ENCODE results near the gene CASP8. TPM values are rescaled to one million over a fixed set of nuclear protein-coding genes. Genes with fewer than 3 reads are reported as not detected.

Gene CASP8
- total RNA-seq: 39.5 TPM
- long read RNA-seq, partial matches to known transcripts: 0 of 60 reads
- long read RNA-seq, other reads (novel, unspliced or antisense): 53 of 60 reads

DNA sequence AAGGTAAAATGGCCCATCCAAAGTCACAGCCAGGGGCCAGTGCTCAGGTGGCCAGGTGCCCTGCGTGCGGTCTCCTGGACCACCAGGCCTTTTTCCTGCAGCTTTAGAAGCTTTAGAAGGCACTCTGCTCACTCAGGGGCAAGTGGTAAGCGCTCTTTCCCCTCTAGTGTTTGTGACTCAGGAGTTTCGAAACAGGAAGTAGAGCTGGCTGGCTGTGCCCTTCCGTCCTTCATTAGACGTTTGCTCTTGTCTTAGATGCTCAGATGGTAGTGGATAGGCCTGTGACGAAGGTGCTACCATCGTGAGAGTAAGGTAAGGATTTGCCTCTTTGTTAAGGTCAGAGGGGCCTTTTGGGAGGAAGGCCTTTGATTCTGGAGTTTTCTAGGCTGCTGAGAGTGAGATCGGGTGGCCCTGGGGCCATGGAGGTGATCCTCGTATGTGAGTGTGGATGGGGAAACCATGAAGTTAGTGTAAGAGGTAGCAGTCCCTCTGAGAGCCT, at the start of gene CASP8:
Gene CASP8 (plus strand): TSS at position 235 of the 499 bp plus-strand sequence. CDS start 5,951 bp downstream, outside the sequence.
- TF ChIP-seq CTCF (IDR thresholded peaks at IDR 0.05): no peak
- no peaks in the 10 kb centered on the region for H3K27me3 ChIP-seq
- intact Hi-C loops (cut with DNase I): no loop called here
- H3K36me3 ChIP-seq: no peaks in the 10 kb centered on the region
- H3K27ac ChIP-seq: peak within 1 kb of the TSS; percentile 97
- ATAC-seq (peak; percentile 73), DNase-seq (no peak)
- H3K4me3 ChIP-seq: peak within 1 kb of the TSS; percentile 60
- H3K9me3 ChIP-seq: no peaks in the 10 kb centered on the region
- H3K4me1 ChIP-seq: peaks cover 42% of the 10 kb centered on the region

DNA sequence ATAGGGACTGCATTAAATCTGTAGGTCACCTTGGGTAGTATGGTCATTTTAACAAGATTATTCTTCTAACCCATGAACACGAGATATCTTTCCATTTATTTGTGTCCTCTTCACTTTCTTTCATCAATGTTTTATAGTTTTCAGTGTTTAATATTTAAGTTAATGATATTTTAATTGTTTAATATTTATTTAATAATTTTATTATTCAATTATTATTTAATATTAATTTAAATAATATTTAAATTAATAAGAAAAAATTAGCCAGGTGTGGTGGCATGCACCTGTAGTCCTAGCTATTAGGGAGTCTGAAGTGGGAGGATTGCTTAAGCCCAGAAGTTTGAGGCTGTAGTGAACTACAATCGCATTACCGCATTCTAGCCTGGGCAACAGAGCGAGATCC, 44.4 kb upstream of the CASP8 start:
- ATAC-seq (no peak), DNase-seq (no peak)
- Histone ChIP-seq H3K27ac (no peak overlapping the region), H3K36me3 (peaks cover 39% of the 10 kb centered on the region), H3K4me3 (no peak overlapping the region), H3K4me1 (peaks cover 19% of the 10 kb centered on the region), H3K27me3 (no peaks in the 10 kb centered on the region), H3K9me3 (no peaks in the 10 kb centered on the region)
- TF ChIP-seq CTCF (IDR thresholded peaks at IDR 0.05): no peak
- intact Hi-C loops (cut with DNase I): no loop called here

GRCh38 chr2:201216918-201217317, 43.4 kb upstream of the CASP8 start:
- H3K27me3 ChIP-seq: no peaks in the 10 kb centered on the region
- peaks cover 19% of the 10 kb centered on the region for H3K4me1 ChIP-seq
- H3K36me3 ChIP-seq: peaks cover 30% of the 10 kb centered on the region
- no peaks in the 10 kb centered on the region for H3K9me3 ChIP-seq
- no peak overlapping the region for H3K27ac ChIP-seq
- intact Hi-C loops (cut with DNase I): no loop called here
- no peak for TF ChIP-seq CTCF (IDR thresholded peaks at IDR 0.05)
- no peak for DNase-seq
- no peak overlapping the region for H3K4me3 ChIP-seq
- no peak for ATAC-seq

DNA sequence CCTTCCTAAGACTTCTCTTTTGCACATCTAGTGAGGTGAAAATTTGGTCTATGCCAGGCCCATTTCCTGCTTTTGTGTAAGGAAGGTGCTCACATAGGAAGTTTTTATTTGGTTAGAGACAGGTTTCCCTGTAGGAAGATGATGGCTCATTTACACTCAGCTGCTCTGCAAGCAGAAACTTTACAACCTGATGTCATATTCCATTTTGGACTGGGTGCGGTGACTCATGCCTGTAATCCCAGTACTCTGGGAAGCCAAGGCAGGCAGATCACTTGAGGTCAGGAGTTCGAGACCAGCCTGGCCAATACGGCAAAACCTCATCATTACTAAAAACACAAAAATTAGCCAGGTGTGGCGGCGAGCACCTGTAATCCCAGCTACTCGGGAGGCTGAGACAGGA, 41.6 kb upstream of the CASP8 start:
- Histone ChIP-seq H3K36me3 (peaks cover 30% of the 10 kb centered on the region), H3K4me1 (peaks cover 25% of the 10 kb centered on the region), H3K27me3 (no peaks in the 10 kb centered on the region), H3K9me3 (no peaks in the 10 kb centered on the region), H3K4me3 (no peak overlapping the region), H3K27ac (peak overlapping the region; percentile 52)
- no peak for TF ChIP-seq CTCF (IDR thresholded peaks at IDR 0.05)
- intact Hi-C loops (cut with DNase I): no loop called here
- no peak for DNase-seq
- no peak for ATAC-seq

DNA sequence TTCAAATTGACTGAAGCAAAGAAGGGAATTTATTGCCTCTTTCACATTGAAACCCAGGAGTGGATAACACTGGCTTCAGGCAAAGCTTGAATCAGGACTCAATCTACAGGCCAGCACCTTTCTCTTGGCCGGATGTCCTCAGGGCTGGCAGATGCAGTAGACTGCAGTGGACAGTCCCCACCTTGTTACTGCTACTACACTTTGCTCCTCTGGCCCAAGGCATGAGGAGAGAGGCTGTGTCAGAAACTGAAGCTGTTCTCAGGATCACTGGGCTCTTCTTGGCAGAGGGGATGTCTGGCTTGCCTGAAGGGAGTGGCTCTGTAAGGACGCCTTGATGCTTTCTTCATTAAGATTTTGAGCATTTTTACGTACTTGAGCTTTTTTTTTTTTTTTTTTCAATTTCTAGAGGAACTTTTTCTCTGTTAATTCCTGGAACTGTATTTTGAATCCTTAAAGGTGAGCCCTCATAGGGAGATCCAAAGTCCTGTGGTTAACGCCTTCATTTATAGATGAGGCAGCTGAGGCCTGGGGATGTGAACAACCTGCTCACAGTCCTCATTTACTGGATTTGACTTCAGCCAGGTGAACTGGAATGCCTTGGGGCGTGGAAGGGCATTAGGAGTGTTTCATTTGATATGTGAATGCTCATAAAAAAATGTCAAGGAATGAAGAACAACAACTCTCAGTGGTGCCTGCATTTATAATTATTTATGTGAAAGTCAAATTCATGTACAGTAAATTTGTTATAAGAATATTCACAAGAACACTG, 40.8 kb upstream of the CASP8 start:
- Histone ChIP-seq H3K9me3 (no peaks in the 10 kb centered on the region), H3K4me3 (no peak overlapping the region), H3K36me3 (peaks cover 30% of the 10 kb centered on the region), H3K27me3 (no peaks in the 10 kb centered on the region), H3K27ac (peak overlapping the region; percentile 52), H3K4me1 (peaks cover 26% of the 10 kb centered on the region)
- DNase-seq (no peak), ATAC-seq (peak; percentile 75)
- intact Hi-C loops (cut with DNase I): no loop called here
- no peak for TF ChIP-seq CTCF (IDR thresholded peaks at IDR 0.05)

Data from upper lobe of right lung (tissue), 1 donor.